Naive B cell (primary cell): ENCODE results near the gene SORCS2. TPM values are rescaled to one million over a fixed set of nuclear protein-coding genes. Genes with fewer than 3 reads are reported as not detected.

Experiments
- ATAC-seq, 2 donors: fragments of 150-1000 bp; cut with Tn5 transposase; 2 replicates each; pipeline ENCODE4 v1.10.0; 2021; ENCODE audit warnings: low read depth in 2 of 2, mild to moderate bottlenecking in 2 of 2, moderate library complexity in 2 of 2
- DNase-seq: peaks from one replicate; pipeline ENCODE4 v3.0.0; 2022
- H3K27ac Mint-ChIP-seq, 6 donors: one replicate each; pipeline ENCODE4 v1.8.0; 2020 to 2022; ENCODE audit warnings: mild to moderate bottlenecking in 6 of 6, mixed read lengths in 6 of 6, moderate library complexity in 5 of 6, inconsistent platforms in 2 of 6
- H3K27me3 Mint-ChIP-seq, 3 donors: one replicate each; pipeline ENCODE4 v1.8.0; 2021 to 2022; ENCODE audit warnings: mixed read lengths in 3 of 3, mild to moderate bottlenecking in 1 of 3
- H3K36me3 Mint-ChIP-seq, 2 donors: one replicate each; pipeline ENCODE4 v1.8.0; 2020 to 2022; ENCODE audit warnings: mixed read lengths in 2 of 2, inconsistent platforms in 1 of 2, mild to moderate bottlenecking in 1 of 2
- H3K4me1 Mint-ChIP-seq, 3 donors: one replicate each; pipeline ENCODE4 v1.8.0; 2020 to 2022; ENCODE audit warnings: mixed read lengths in 3 of 3, inconsistent platforms in 1 of 3, mild to moderate bottlenecking in 1 of 3, moderate library complexity in 1 of 3
- H3K4me3 Mint-ChIP-seq, 8 donors: one replicate each; pipeline ENCODE4 v1.8.0; 2020 to 2022; ENCODE audit warnings: mild to moderate bottlenecking in 8 of 8, mixed read lengths in 8 of 8, moderate library complexity in 8 of 8, inconsistent platforms in 2 of 8
- H3K9me3 Mint-ChIP-seq, 7 donors: one replicate each; pipeline ENCODE4 v1.8.0; 2020 to 2022; ENCODE audit warnings: mixed read lengths in 7 of 7, mild to moderate bottlenecking in 5 of 7, inconsistent platforms in 2 of 7, moderate library complexity in 1 of 7
- polyA plus RNA-seq, 6 donors: library from polyadenylated mRNA; unstranded; fragments of 300-500 nt; fragmentation: Illumina TruSeq; gene quantifications; one replicate each; pipeline ENCODE4 v1.2.3, GENCODE V29; 2021; ENCODE audit warnings: low read depth in 6 of 6

Gene SORCS2
- polyA plus RNA-seq, 6 donors from 2014 or later: not detected

DNA sequence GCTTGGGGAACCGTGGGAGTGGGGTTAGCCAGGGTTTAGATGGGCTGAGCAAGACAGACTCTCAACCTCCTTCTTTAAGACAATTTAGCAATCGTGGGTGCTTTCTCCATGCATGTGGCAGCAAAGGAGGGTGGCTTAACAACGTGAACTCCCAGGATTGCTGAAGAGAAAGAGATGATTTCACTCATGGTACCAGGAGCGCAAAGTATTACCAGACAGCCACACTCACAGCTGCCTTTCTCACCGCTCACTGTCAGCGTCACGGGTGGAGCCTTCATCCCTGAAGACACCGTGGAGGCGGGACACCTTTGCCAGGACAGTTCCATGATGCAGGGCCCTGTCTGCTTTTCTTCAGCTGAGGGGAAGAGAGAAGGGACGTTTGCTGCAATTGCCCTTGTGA, 454.8 kb downstream of the SORCS2 start:
- peaks cover 0 to 4% (median 2%) of the 10 kb centered on the region in 7 donors for H3K9me3 Mint-ChIP-seq
- DNase-seq (no peak), ATAC-seq (no peak)
- peaks cover 12 to 44% (median 34%) of the 10 kb centered on the region in 3 donors for H3K27me3 Mint-ChIP-seq
- peak overlapping the region in 1 of 6 donors; percentile 36 for H3K27ac Mint-ChIP-seq
- H3K4me1 Mint-ChIP-seq: peaks cover 12 to 22% (median 17%) of the 10 kb centered on the region in 3 donors
- H3K36me3 Mint-ChIP-seq: no peaks in the 10 kb centered on the region
- no peak overlapping the region for H3K4me3 Mint-ChIP-seq

DNA sequence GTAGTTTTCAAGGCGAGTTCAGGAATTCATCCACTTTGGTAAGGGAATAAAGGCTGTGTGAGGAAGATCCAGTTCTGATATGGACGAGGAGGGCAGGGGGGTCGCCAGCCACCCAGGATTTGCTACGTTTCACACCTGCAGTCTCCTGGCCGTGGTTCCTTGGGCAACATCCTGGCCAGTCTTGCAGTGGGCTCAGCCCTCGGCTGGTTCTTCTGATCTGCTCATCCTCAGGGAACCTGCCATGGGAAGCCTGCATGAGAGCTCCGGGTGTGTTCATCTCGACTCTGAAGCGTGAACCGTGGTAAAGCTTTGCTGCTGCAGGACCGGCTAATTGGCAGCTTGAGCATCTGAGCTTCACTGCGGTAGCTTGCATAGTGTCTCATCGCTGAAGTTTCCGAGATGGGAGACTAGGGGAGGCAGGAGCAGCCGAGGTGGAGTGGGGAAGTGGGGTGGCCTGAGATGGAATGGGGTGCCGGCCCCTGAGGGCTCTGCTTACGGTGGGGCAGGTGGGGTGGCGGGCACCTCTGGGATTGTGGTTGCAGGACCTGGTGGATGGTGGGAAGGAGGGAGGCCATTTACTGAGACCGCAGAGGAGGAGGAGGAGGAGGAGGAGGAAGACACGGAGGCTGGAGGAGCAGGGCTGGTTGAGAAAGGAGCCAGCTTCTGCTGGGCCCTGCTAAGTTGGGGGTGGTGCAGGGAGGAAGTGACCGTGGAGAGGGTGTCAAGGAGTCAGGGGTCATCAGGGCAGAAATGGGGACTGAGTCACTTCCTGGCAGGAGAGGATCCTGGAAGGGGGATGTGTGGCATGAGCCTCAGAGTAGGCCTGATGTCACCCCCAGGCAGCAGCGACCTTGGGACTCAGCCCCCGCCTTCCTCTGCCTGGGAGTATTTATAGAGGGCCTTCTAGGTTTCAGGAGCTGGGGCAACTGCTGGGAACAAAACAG, 455.5 kb downstream of the SORCS2 start:
- Mint-ChIP-seq H3K4me1 (peaks cover 12 to 22% (median 17%) of the 10 kb centered on the region in 3 donors), H3K4me3 (no peak overlapping the region), H3K27ac (peak overlapping the region in 1 of 6 donors; percentile 36), H3K36me3 (no peaks in the 10 kb centered on the region), H3K9me3 (peaks cover 0 to 4% (median 2%) of the 10 kb centered on the region in 7 donors), H3K27me3 (peaks cover 12 to 44% (median 34%) of the 10 kb centered on the region in 3 donors)
- no peak for ATAC-seq
- no peak for DNase-seq

DNA sequence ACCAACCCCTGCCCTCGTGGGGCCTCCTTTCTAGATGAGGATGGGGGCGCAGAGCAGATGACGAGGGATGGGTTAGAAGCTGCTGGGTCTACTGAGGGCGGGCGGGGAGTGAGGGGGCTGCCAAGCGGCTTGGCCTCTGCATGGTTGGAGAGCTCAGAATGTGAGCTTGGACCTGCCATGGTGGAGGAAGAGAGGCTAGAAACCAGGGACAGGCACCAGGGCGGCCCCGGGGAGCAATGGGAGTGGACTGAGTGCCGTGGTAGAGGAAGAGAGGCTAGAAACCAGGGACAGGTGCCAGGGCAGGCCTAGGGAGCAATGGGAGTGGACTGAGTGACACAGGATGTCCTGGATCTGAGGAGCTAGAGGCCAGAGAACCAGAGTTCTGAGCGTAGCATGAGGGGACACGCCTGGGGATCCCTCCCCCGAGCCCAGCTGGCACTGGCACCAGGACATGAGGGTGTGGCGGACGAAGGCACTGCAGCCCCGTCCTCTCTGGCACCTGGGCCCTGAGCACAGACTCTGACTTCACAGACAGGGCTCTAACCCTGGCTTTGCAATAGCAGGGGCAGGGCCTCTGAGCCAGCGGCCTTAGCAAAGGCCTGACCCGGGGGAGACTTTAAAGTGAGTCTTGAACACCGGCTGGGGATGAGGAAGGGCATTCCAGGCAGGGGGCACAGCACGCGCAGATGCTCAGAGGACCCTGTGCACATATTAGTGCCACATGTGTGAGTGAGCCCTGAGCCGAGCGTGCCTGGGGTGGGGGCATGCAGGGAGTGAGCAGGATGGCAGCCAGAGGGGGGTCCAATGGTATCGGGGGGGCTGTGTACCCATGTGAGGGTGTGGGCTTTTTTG, 456.4 kb downstream of the SORCS2 start:
- Mint-ChIP-seq H3K9me3 (peaks cover 0 to 4% (median 2%) of the 10 kb centered on the region in 7 donors), H3K27ac (no peak overlapping the region), H3K4me3 (no peak overlapping the region), H3K4me1 (peaks cover 12 to 22% (median 17%) of the 10 kb centered on the region in 3 donors), H3K27me3 (peaks cover 12 to 44% (median 34%) of the 10 kb centered on the region in 3 donors), H3K36me3 (no peaks in the 10 kb centered on the region)
- DNase-seq (no peak), ATAC-seq (no peak)

DNA sequence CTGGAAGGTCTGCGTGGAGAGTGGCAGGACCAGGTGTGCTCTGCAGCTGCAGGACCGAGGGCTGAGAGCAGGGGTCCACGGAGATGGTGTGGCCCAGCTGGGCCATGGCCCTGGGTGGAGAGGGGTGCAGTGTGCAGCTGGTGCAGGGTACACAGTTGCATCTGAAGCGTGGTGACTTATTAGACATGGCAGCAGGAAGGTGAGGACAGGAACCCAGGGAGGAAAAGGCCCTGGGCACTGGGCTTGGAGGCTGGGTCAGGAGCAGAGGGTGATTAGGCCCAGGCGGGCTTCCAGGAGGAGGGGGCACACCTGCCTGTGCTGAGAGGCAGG, 457.0 kb downstream of the SORCS2 start:
- no peaks in the 10 kb centered on the region for H3K36me3 Mint-ChIP-seq
- DNase-seq (no peak), ATAC-seq (no peak)
- peak overlapping the region in 2 of 8 donors; percentile 19 to 59 for H3K4me3 Mint-ChIP-seq
- H3K9me3 Mint-ChIP-seq: peaks cover 0 to 4% (median 2%) of the 10 kb centered on the region in 7 donors
- peak overlapping the region in 2 of 6 donors; percentile 9 to 88 for H3K27ac Mint-ChIP-seq
- peaks cover 12 to 46% (median 37%) of the 10 kb centered on the region in 3 donors for H3K27me3 Mint-ChIP-seq
- peaks cover 12 to 22% (median 17%) of the 10 kb centered on the region in 3 donors for H3K4me1 Mint-ChIP-seq

DNA sequence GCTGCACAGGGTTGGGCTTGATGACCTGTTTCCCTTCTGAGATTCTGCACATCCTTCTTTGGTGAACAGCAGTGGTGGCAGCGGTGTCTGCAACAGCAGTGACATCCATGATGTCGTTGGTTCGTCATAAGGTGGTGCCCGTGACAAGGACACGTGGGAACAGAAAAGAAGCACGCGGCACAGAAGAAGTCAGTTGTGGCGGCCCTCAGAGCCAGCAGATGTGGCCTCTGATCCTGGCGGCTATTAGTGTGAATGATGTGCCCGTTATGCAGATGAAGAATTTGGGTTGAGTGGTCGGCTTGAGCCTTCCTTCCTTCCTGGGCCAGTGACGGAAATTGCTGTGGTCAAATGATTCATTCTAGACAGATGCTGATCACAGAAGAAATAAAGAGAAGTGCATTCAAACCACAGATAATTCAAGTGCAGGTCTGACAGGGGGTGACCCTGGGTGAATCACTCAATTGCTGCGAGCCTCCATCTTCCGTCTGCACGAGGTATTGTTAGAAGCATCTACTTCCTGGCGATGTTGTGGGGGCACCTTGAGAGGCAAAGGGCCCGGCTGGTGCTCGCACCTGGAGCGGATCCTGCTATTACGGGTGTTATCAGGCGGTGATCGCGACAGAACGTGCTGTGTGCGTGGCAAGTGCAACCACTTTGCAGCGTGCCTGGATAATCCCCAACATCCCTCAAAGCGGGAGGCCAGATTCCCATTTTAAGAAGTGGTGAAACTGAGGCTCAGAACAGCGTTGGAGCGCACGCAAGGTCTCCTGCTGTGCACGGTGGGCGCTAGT, 457.6 kb downstream of the SORCS2 start:
- Mint-ChIP-seq H3K9me3 (peaks cover 0 to 4% (median 1%) of the 10 kb centered on the region in 7 donors), H3K4me3 (peak overlapping the region in 2 of 8 donors; percentile 3 to 59), H3K36me3 (no peaks in the 10 kb centered on the region), H3K27me3 (peaks cover 12 to 52% (median 42%) of the 10 kb centered on the region in 3 donors), H3K4me1 (peaks cover 12 to 22% (median 17%) of the 10 kb centered on the region in 3 donors), H3K27ac (peak overlapping the region in 1 of 6 donors; percentile 9)
- ATAC-seq (no peak), DNase-seq (no peak)

DNA sequence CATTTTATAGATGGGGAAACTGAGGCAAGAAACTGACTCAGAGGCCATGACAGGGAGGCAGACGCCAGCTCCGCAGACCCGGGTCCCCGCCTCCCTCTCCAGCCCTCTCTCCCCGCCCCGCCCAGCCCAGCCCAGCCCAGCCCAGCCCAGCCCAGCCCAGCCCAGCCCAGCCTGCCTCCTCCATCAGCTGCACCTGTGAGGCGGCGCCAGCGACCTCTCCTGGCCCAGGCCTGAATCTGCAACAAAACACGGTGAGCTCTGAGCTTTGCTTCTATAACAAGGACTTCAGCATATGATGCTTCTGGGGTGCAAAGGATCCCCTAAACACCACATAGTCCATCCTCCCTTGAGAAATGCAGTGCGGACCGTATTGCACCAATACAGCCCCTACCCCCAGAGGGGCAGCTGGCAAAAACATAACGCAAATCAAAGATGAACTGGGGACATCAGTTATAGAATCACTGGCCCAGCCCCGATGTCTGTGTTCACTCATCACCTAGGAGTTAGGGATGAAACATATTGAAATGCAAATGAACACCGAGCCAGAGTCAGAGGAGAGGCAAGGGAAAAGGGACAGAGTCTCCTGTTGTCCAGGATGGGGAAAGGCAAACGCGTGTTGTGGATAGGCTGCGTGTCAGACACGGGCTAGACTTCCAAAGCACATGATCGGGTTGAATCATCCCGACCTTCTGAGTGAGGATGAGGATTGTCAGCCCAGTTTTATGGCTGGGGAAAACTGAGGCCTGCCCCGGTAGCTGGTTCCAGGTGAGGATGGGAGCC, 458.5 kb downstream of the SORCS2 start:
- DNase-seq (no peak), ATAC-seq (no peak)
- H3K27ac Mint-ChIP-seq: no peak overlapping the region
- peaks cover 0 to 2% (median 0%) of the 10 kb centered on the region in 7 donors for H3K9me3 Mint-ChIP-seq
- peaks cover 12 to 55% (median 49%) of the 10 kb centered on the region in 3 donors for H3K27me3 Mint-ChIP-seq
- peak overlapping the region in 2 of 8 donors; percentile 37 to 66 for H3K4me3 Mint-ChIP-seq
- no peaks in the 10 kb centered on the region for H3K36me3 Mint-ChIP-seq
- peaks cover 12 to 22% (median 17%) of the 10 kb centered on the region in 3 donors for H3K4me1 Mint-ChIP-seq

DNA sequence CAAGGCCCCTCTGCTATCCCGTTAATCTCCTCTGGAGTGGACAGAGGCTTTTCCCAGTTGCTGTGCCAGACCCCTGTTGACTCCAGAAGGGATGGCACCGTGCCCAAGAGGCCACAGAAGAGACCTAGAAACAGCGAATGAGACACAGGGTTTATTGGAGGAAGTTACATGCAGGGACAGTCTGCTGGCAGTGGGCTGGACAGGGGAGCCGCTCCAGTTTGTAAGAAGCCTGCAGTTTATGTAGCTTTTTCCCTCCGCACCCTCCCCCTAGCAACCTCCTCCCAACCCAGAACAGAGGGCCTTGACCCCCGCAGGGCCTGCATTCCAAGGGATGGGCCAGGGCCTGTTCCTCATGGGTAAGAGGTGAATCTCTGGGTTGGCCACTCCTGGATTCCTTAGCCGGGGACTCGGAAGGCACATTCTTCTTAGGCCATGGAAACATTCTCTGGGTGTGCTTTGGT, 459.2 kb downstream of the SORCS2 start:
- DNase-seq: no peak
- Mint-ChIP-seq H3K27me3 (peaks cover 12 to 50% (median 45%) of the 10 kb centered on the region in 3 donors), H3K27ac (no peak overlapping the region), H3K36me3 (no peaks in the 10 kb centered on the region), H3K4me3 (no peak overlapping the region), H3K4me1 (peaks cover 12 to 22% (median 17%) of the 10 kb centered on the region in 3 donors), H3K9me3 (peaks cover 0 to 2% (median 0%) of the 10 kb centered on the region in 7 donors)
- ATAC-seq: no peak

DNA sequence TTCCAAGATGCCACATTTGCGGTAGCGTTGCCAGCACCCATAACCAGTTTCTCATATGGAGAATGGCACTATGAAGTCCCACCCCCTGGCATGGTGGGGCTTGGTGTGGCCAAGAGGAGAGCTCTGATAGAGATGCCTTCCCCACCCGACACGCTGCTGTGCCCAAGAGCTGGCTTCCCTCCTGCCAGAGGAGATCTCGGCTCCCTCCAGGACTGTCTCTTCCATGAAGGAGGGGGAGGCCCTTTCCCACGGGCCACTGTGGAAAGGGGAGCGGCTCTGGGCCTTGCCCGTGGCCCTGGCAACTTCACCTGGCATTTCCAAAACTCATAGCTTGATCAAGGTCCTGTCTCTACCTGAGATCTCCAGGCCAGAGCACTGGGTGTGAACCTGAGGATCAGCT, 459.7 kb downstream of the SORCS2 start:
- H3K27ac Mint-ChIP-seq: no peak overlapping the region
- H3K4me1 Mint-ChIP-seq: peaks cover 12 to 18% (median 17%) of the 10 kb centered on the region in 3 donors

DNA sequence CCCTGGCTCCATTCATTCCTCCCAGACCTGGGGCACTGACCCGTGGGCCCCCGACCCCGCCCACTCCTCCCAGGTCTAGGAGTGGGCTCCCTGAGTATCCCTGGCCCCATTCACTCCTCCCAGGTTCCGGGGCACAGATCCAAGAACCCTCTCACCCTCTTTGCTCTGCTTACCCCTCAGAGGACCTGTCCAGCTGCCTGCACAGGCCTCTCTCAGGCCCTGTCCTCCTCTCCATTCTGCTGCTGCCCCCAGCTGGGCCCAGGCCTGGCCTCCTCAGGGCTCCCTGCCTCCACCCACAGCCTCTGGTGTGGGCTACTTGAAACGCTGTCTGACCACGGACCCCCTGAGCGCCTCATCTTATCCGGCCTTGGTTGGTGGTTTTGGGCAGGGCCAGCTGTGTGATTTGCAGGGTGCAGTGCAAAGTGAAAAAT, 460.1 kb downstream of the SORCS2 start:
- DNase-seq: no peak
- Mint-ChIP-seq H3K27me3 (peaks cover 12 to 41% (median 40%) of the 10 kb centered on the region in 3 donors), H3K27ac (no peak overlapping the region), H3K4me1 (peaks cover 12 to 18% (median 17%) of the 10 kb centered on the region in 3 donors), H3K9me3 (peaks cover 0 to 2% (median 0%) of the 10 kb centered on the region in 7 donors), H3K4me3 (no peak overlapping the region), H3K36me3 (no peaks in the 10 kb centered on the region)
- no peak for ATAC-seq

More for the DNA sequence above, 459.7 kb downstream of the SORCS2 start:
- ATAC-seq (no peak), DNase-seq (no peak)
- H3K27me3 Mint-ChIP-seq: peaks cover 12 to 45% (median 40%) of the 10 kb centered on the region in 3 donors
- H3K4me3 Mint-ChIP-seq: no peak overlapping the region
- H3K9me3 Mint-ChIP-seq: peaks cover 0 to 2% (median 0%) of the 10 kb centered on the region in 7 donors
- no peaks in the 10 kb centered on the region for H3K36me3 Mint-ChIP-seq

DNA sequence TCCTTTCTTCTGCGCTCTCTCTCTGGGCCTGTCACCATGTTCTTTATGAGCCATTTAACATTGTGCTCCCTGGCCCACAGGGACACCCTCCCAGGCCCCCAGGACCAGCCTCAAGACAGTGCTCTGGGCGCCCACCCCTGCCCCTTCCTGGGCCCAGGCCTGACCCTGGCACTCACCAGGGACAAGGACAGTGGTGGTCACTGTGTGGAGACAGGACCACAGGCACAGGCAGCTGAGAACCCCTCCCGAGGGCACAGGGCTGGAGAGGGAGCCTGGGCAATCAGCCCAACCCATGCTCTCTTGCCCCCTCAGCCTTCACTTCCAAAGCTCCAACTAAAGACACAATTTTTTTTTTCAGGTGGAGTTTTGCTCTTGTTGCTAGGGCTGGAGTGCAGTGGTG, 460.6 kb downstream of the SORCS2 start:
- no peak overlapping the region for H3K4me3 Mint-ChIP-seq
- peaks cover 0 to 2% (median 0%) of the 10 kb centered on the region in 7 donors for H3K9me3 Mint-ChIP-seq
- no peaks in the 10 kb centered on the region for H3K36me3 Mint-ChIP-seq
- H3K27ac Mint-ChIP-seq: no peak overlapping the region
- no peak for ATAC-seq
- H3K27me3 Mint-ChIP-seq: peaks cover 12 to 40% (median 36%) of the 10 kb centered on the region in 3 donors
- peaks cover 12 to 18% (median 17%) of the 10 kb centered on the region in 3 donors for H3K4me1 Mint-ChIP-seq
- DNase-seq: no peak

DNA sequence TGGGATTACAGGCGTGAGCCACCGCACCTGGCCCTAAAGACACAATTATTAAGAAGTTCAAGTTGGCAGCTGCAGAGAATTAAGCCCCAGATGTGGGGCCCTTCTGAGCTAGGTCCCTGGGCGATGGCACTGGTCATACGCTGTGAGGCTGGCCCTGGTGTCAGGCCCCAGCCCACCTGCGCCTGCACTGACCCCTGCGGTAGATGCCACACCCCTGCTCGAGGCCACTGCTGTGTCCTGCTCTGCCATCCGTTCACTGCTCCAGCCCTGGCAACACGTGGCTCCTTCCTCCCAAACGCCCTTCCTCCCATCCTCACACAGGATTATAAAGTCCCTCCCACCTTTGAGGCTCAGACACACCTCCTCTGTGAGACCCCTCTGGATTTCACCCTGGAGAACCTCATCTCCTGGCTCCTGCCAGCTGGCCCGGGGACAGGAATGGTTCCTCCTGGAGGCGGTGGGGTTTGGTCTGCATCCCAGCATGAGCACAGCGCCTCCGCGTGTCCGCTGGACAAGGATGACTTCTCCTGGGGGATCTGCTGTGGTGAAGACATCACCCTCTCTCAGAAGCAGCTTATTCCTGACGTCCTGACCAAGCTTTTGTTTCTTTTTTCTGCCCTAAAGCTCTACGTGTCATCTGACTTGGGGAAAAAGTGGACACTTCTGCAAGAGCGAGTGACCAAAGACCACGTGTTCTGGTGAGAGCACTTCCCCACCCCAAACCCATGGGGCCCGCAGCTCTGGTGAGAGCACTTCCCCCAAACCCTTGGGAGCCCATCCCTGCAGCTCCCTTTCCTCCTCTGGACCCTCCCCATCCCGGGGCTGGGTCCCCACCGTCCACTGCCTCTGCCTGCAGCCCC, 461.4 kb downstream of the SORCS2 start:
- Mint-ChIP-seq H3K4me3 (no peak overlapping the region), H3K27ac (no peak overlapping the region), H3K27me3 (peaks cover 12 to 39% (median 32%) of the 10 kb centered on the region in 3 donors), H3K9me3 (peaks cover 0 to 2% (median 0%) of the 10 kb centered on the region in 7 donors), H3K4me1 (peaks cover 12 to 15% (median 15%) of the 10 kb centered on the region in 3 donors), H3K36me3 (no peaks in the 10 kb centered on the region)
- ATAC-seq (no peak), DNase-seq (no peak)
